H9 (cell line): ENCODE data around the gene CYP24A1. TPM values are rescaled to one million over a fixed set of nuclear protein-coding genes. Genes with fewer than 3 reads are reported as not detected.

ENCODE experiments used
- DNase-seq: peaks from one replicate; pipeline ENCODE4 v3.0.0-alpha.2; 2017
- H2AFZ ChIP-seq: one replicate; pipeline ENCODE4 v1.6.1; 2013; ENCODE audit warnings: mild to moderate bottlenecking, low read length, control low read depth, moderate library complexity
- H2AK5ac ChIP-seq: 2 replicates; pipeline ENCODE4 v1.6.1; 2013; ENCODE audit warnings: low read length, control low read depth, mixed read lengths; ENCODE audit not compliant: insufficient read length
- H2BK120ac ChIP-seq: one replicate; pipeline ENCODE4 v1.6.1; 2013; ENCODE audit warnings: low read depth, mild to moderate bottlenecking, low read length, control low read depth, inconsistent platforms; ENCODE audit not compliant: poor library complexity, severe bottlenecking
- H2BK12ac ChIP-seq: 2 replicates; pipeline ENCODE4 v1.6.1; 2013; ENCODE audit warnings: low read length, control low read depth, mixed read lengths, low read depth; ENCODE audit not compliant: insufficient read length
- H2BK15ac ChIP-seq: 2 replicates; pipeline ENCODE4 v1.6.1; 2013; ENCODE audit warnings: low read depth, low read length, control low read depth
- H2BK20ac ChIP-seq: one replicate; pipeline ENCODE4 v1.6.1; 2013; ENCODE audit warnings: low read depth, mild to moderate bottlenecking, low read length, control low read depth, inconsistent platforms; ENCODE audit not compliant: poor library complexity, severe bottlenecking
- H2BK5ac ChIP-seq: 2 replicates; pipeline ENCODE4 v1.6.1; 2013; ENCODE audit warnings: low read length, control low read depth, mixed read lengths; ENCODE audit not compliant: insufficient read length
- H3K14ac ChIP-seq: 2 replicates; pipeline ENCODE4 v1.6.1; 2013; ENCODE audit warnings: low read length, control low read depth; ENCODE audit not compliant: insufficient read depth
- H3K18ac ChIP-seq: 2 replicates; pipeline ENCODE4 v1.6.1; 2013; ENCODE audit warnings: low read depth, mild to moderate bottlenecking, mixed read lengths, low read length, control low read depth; ENCODE audit not compliant: insufficient read length
- H3K23ac ChIP-seq: 2 replicates; pipeline ENCODE4 v1.6.1; 2013; ENCODE audit warnings: low read length, control low read depth, mixed read lengths, low read depth; ENCODE audit not compliant: insufficient read length
- H3K23me2 ChIP-seq: 2 replicates; pipeline ENCODE4 v1.6.1; 2013; ENCODE audit warnings: low read depth, mild to moderate bottlenecking, mixed read lengths, low read length, control low read depth; ENCODE audit not compliant: insufficient read length, poor library complexity, severe bottlenecking
- H3K27ac ChIP-seq: 2 replicates; pipeline ENCODE4 v1.5.1; 2013; ENCODE audit warnings: low read length, control low read depth, mixed read lengths, low read depth; ENCODE audit not compliant: insufficient read length
- H3K27me3 ChIP-seq: 2 replicates; pipeline ENCODE4 v1.6.1; 2013; ENCODE audit warnings: low read length, control low read depth, inconsistent platforms; ENCODE audit not compliant: insufficient read depth
- H3K4ac ChIP-seq: 2 replicates; pipeline ENCODE4 v1.6.1; 2013; ENCODE audit warnings: low read depth, mild to moderate bottlenecking, control low read depth, inconsistent platforms, low read length, moderate library complexity
- H3K4me1 ChIP-seq: 2 replicates; pipeline ENCODE4 v1.6.1; 2013; ENCODE audit warnings: low read length, control low read depth, inconsistent platforms; ENCODE audit not compliant: insufficient read depth
- H3K4me2 ChIP-seq: 2 replicates; pipeline ENCODE4 v1.6.1; 2013; ENCODE audit warnings: low read length, control low read depth, mixed read lengths; ENCODE audit not compliant: insufficient read length, insufficient read depth
- H3K56ac ChIP-seq: 2 replicates; pipeline ENCODE4 v1.6.1; 2013; ENCODE audit warnings: low read depth, mild to moderate bottlenecking, mixed read lengths, low read length, control low read depth; ENCODE audit not compliant: insufficient read length
- H3K79me1 ChIP-seq: 2 replicates; pipeline ENCODE4 v1.6.1; 2013; ENCODE audit warnings: low read depth, mild to moderate bottlenecking, moderate library complexity, low read length, control low read depth, inconsistent platforms; ENCODE audit not compliant: insufficient read depth, poor library complexity, severe bottlenecking
- H3K79me2 ChIP-seq: 2 replicates; pipeline ENCODE4 v1.6.1; 2013; ENCODE audit warnings: low read length, control low read depth, inconsistent platforms; ENCODE audit not compliant: insufficient read depth
- H3K9ac ChIP-seq: 2 replicates; pipeline ENCODE4 v1.6.1; 2013; ENCODE audit warnings: low read length, control low read depth, mixed read lengths; ENCODE audit not compliant: insufficient read length; ENCODE audit errors: extremely low read depth
- H3K9me3 ChIP-seq: one replicate; pipeline ENCODE4 v1.6.1; 2013; ENCODE audit warnings: low read depth, low read length, inconsistent platforms; ENCODE audit not compliant: control insufficient read depth
- H3T11ph ChIP-seq: one replicate; pipeline ENCODE4 v1.6.1; 2013; ENCODE audit warnings: mild to moderate bottlenecking, low read length, control low read depth, inconsistent platforms
- H4K20me1 ChIP-seq: one replicate; pipeline ENCODE4 v1.6.1; 2013; ENCODE audit not compliant: control insufficient read depth, insufficient read length, insufficient read depth
- H4K5ac ChIP-seq: 2 replicates; pipeline ENCODE4 v1.6.1; 2013; ENCODE audit warnings: low read depth, mild to moderate bottlenecking, mixed read lengths, low read length, control low read depth; ENCODE audit not compliant: insufficient read length
- H4K8ac ChIP-seq: replicated peaks from 2 replicates; pipeline ENCODE4 v1.6.1; 2013; ENCODE audit warnings: low read length, control low read depth, mixed read lengths, low read depth; ENCODE audit not compliant: insufficient read length
- H4K91ac ChIP-seq: 2 replicates; pipeline ENCODE4 v1.6.1; 2013; ENCODE audit warnings: low read depth, mild to moderate bottlenecking, moderate library complexity, mixed read lengths, low read length, control low read depth; ENCODE audit not compliant: insufficient read length
- H3K27ac Mint-ChIP-seq, 3 experiments: 2 replicates in 2 of 3; 3 replicates in 1 of 3; pipeline ENCODE4 v1.8.0; 2020 to 2021; ENCODE audit warnings: mixed read lengths in 3 of 3, mild to moderate bottlenecking in 1 of 3, moderate library complexity in 1 of 3
- H3K27me3 Mint-ChIP-seq: 2 replicates; pipeline ENCODE4 v1.8.0; 2021; ENCODE audit warnings: low read depth, mild to moderate bottlenecking, moderate library complexity, mixed read lengths
- H3K36me3 Mint-ChIP-seq, 3 experiments: 2 replicates in 2 of 3; 3 replicates in 1 of 3; pipeline ENCODE4 v1.8.0; 2020 to 2021; ENCODE audit warnings: low read depth in 3 of 3, mixed read lengths in 3 of 3; ENCODE audit not compliant: insufficient read depth in 1 of 3
- H3K4me1 Mint-ChIP-seq, 2 experiments: 2 replicates each; pipeline ENCODE4 v1.8.0; 2020; ENCODE audit warnings: mixed read lengths in 2 of 2
- H3K4me3 Mint-ChIP-seq, 2 experiments: 2 replicates in 1 of 2; 3 replicates in 1 of 2; pipeline ENCODE4 v1.8.0; 2020 to 2021; ENCODE audit warnings: mild to moderate bottlenecking in 2 of 2, mixed read lengths in 2 of 2, moderate library complexity in 1 of 2
- H3K9me3 Mint-ChIP-seq, 2 experiments: 2 replicates in 1 of 2; 3 replicates in 1 of 2; pipeline ENCODE4 v1.8.0; 2020; ENCODE audit warnings: mild to moderate bottlenecking in 2 of 2, mixed read lengths in 2 of 2, moderate library complexity in 1 of 2
- WGBS: extraction: QIAGEN DNeasy Blood & Tissue Kit; methylation state at CpG from one replicate; pipeline ENCODE4 v1.1.7; 2013; ENCODE audit warnings: missing lambda C conversion rate, low lambda C conversion rate, mixed read lengths; ENCODE audit not compliant: insufficient read length; ENCODE audit errors: extremely low coverage; 5-methylcytosine and 5-hydroxymethylcytosine counted together
- total RNA-seq: library from RNA; stranded (reverse); gene quantifications from 2 replicates; pipeline ENCODE4 v1.2.1, GENCODE V29; 2021
- TF ChIP-seq, protein P1 (sequence below): fragments of 200-600 bp; sonication (generic); conservative IDR thresholded peaks from 3 replicates; pipeline ENCODE4 v1.8.0; 2021; ENCODE audit warnings: antibody characterized with exemption, mild to moderate bottlenecking

The CYP24A1 gene
- total RNA-seq, 1 experiment from 2014 or later, result not detected

DNA sequence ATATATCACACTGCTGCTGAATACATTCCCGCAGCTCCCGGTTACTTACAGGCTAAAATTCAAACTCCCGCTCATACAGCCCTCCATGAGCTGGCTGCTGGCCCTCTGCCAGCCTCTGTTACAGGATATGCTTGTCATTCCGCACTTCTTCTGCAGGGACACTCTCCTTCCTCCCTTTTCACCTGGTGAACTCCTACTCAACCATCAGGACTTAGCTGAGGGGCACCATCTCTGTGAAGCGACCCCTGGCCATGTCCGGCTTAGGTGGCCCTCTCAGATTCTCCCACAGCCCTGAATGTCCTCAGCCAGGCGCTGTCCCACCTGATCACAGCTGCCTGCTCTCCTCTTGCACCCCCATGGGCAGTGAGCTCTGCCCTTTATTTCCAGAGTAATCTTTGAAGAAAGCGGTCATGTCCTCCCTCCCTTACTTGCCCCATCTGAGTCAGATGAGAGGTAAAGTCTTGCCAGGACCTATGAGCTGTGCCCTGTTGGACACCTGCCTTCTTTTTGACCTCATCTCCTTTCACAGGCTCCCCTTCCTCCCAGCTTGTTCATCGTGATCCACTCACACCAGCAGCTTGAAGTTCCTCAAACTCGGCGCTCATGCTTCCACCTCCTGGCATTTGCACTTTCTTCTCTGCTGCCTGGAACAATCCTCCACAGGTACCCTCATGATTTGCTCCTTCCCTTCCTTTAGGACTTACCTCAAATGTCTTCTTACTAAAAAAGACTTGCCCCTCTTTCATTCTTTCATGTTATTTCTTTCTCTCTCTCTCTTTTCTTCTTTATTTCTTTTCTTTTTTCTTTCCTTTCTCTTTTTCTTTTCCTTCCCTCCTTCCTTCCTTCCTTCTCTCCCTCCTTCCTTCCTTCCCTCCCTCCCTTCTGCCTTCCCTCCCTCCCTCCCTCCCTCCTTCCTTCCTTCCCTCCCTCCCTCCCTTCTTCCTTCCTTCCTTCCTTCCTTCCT is 5.6 kb downstream of the CYP24A1 start:
- Histone ChIP-seq H3K4me1 (no peaks in the 10 kb centered on the region), H3K14ac (no peak overlapping the region), H3K18ac (no peak overlapping the region), H3K4ac (no peak overlapping the region), H2BK12ac (no peak overlapping the region), H3K56ac (no peak overlapping the region), H4K91ac (no peak overlapping the region), H2BK120ac (no peak overlapping the region), H2BK20ac (no peak overlapping the region), H4K5ac (no peak overlapping the region), H3K27me3 (peaks cover 21% of the 10 kb centered on the region; the same call in 1 of the 2 replicates), H3T11ph (no peak overlapping the region), H2AK5ac (no peak overlapping the region), H3K79me1 (no peaks in the 10 kb centered on the region), H2BK5ac (no peak overlapping the region), H3K23ac (no peak overlapping the region), H3K9ac (no peak overlapping the region), H3K79me2 (no peaks in the 10 kb centered on the region), H3K9me3 (no peaks in the 10 kb centered on the region), H3K4me2 (no peak overlapping the region), H4K20me1 (no peaks in the 10 kb centered on the region), H2BK15ac (no peak overlapping the region), H3K27ac (no peak overlapping the region), H4K8ac (no peak overlapping the region), H3K23me2 (peaks cover 7% of the 10 kb centered on the region), H2AFZ (no peak overlapping the region)
- no peak overlapping the region for H3K4me3 Mint-ChIP-seq
- no peaks in the 10 kb centered on the region; a peak in 1 of 5 replicates for H3K9me3 Mint-ChIP-seq
- H3K27me3 Mint-ChIP-seq, result peaks cover 59% of the 10 kb centered on the region
- DNase-seq, result no peak
- H3K4me1 Mint-ChIP-seq, result peaks cover 4 to 13% of the 10 kb centered on the region in 2 experiments; a peak in 2 of 4 replicates
- no CpG with 5 or more reads among the region's 11 CpGs for WGBS
- no peaks in the 10 kb centered on the region for H3K36me3 Mint-ChIP-seq
- TF ChIP-seq, protein P1, sequence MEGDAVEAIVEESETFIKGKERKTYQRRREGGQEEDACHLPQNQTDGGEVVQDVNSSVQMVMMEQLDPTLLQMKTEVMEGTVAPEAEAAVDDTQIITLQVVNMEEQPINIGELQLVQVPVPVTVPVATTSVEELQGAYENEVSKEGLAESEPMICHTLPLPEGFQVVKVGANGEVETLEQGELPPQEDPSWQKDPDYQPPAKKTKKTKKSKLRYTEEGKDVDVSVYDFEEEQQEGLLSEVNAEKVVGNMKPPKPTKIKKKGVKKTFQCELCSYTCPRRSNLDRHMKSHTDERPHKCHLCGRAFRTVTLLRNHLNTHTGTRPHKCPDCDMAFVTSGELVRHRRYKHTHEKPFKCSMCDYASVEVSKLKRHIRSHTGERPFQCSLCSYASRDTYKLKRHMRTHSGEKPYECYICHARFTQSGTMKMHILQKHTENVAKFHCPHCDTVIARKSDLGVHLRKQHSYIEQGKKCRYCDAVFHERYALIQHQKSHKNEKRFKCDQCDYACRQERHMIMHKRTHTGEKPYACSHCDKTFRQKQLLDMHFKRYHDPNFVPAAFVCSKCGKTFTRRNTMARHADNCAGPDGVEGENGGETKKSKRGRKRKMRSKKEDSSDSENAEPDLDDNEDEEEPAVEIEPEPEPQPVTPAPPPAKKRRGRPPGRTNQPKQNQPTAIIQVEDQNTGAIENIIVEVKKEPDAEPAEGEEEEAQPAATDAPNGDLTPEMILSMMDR, result no peak
- H3K27ac Mint-ChIP-seq, result no peak overlapping the region
